ENCODE data around the gene AKAP6. TPM values are rescaled to one million over a fixed set of nuclear protein-coding genes. Genes with fewer than 3 reads are reported as not detected.

Gene AKAP6
- total and polyA plus RNA-seq, 9 donors, result 25.4 to 87.1 (median 59.6) TPM

DNA sequence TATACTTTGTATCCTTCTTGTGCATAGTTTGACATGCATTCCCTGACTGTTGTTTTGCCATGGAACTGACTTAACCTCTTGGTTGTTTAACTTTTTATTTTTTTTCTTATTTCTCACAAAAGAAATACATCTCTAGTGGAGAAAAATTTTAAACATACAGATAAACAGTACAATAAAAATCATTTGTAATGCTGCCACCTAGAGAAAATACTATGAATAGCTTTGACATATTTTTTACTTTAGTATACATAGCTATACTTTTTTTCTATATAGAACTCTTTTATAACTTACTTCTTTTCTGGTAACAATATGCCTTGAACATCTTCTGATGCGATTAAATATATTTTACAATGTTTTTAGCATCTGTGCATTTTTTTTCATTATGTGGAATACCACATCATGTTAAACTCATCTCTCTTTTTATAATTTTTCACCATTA, 184.5 kb downstream of the AKAP6 start:
- no peaks in the 10 kb centered on the region for H3K9me3 ChIP-seq (replicated peaks; ENCODE audit: control insufficient read depth, low read depth, low read length)
- no peaks in the 10 kb centered on the region for H3K36me3 ChIP-seq (ENCODE audit: control insufficient read depth, insufficient read depth, low read length)
- peak overlapping the region; percentile 56 for H3K27ac ChIP-seq (ENCODE audit: low read length)
- DNase-seq, result peak; percentile 53
- no peaks in the 10 kb centered on the region for H3K27me3 ChIP-seq (ENCODE audit: control insufficient read depth, insufficient read depth, low read length)
- no CpG with 5 or more reads among the region's 1 CpG for WGBS (ENCODE audit: insufficient coverage)
- H3K4me3 ChIP-seq (ENCODE audit: low read length), result no peak overlapping the region
- H3K4me1 ChIP-seq (ENCODE audit: control insufficient read depth, insufficient read depth, low read length), result peaks cover 14% of the 10 kb centered on the region

DNA sequence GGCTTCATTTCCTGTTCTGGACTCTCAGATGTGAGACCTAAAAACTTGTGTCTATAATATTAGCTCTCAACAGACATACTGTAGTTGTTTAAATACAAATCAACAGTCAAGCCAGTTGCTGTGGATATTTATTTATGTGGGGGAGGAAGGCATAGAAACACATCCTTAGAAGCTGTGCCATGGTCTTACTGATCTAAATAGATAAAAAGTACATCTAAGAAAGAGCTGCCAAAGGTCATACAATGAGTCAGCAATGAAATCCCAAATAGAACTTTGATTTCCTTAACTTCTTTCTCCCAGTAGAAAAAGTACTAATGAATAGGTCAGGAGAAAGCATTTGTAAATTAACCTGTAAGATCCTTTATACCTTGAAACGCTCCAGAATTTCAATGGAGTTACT, 185.1 kb downstream of the AKAP6 start:
- H3K27ac ChIP-seq (ENCODE audit: low read length), result no peak overlapping the region
- no CpG with 5 or more reads among the region's 1 CpG for WGBS (ENCODE audit: insufficient coverage)
- no peaks in the 10 kb centered on the region for H3K36me3 ChIP-seq (ENCODE audit: control insufficient read depth, insufficient read depth, low read length)
- no peak for DNase-seq
- peaks cover 14% of the 10 kb centered on the region for H3K4me1 ChIP-seq (ENCODE audit: control insufficient read depth, insufficient read depth, low read length)
- no peaks in the 10 kb centered on the region for H3K27me3 ChIP-seq (ENCODE audit: control insufficient read depth, insufficient read depth, low read length)
- H3K9me3 ChIP-seq (replicated peaks; ENCODE audit: control insufficient read depth, low read depth, low read length), result no peaks in the 10 kb centered on the region
- H3K4me3 ChIP-seq (ENCODE audit: low read length), result no peak overlapping the region

DNA sequence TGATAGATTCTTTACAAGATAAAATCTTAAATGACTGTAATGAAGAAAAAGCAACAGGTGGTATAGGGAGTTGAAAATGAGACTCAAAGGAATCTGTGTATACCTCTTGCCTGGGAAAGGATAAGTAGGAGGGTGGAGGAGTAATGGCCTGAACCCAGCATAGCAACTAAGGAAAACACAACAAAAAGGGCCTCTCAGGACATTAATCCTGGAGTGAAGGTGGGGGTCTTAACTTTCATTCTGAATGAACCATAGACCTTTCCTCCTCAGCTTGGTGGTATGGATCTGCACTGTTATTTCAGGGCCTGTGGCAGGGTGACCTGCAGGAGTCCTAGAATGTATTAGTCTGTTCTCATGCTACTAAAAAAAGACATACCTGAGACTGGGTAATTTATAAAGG, 185.6 kb downstream of the AKAP6 start:
- Histone ChIP-seq H3K36me3 (ENCODE audit: control insufficient read depth, insufficient read depth, low read length) (no peaks in the 10 kb centered on the region), H3K4me3 (ENCODE audit: low read length) (no peak overlapping the region), H3K4me1 (ENCODE audit: control insufficient read depth, insufficient read depth, low read length) (peaks cover 12% of the 10 kb centered on the region), H3K27ac (ENCODE audit: low read length) (no peak overlapping the region), H3K27me3 (ENCODE audit: control insufficient read depth, insufficient read depth, low read length) (no peaks in the 10 kb centered on the region), H3K9me3 (replicated peaks; ENCODE audit: control insufficient read depth, low read depth, low read length) (no peaks in the 10 kb centered on the region)
- no peak for DNase-seq

DNA sequence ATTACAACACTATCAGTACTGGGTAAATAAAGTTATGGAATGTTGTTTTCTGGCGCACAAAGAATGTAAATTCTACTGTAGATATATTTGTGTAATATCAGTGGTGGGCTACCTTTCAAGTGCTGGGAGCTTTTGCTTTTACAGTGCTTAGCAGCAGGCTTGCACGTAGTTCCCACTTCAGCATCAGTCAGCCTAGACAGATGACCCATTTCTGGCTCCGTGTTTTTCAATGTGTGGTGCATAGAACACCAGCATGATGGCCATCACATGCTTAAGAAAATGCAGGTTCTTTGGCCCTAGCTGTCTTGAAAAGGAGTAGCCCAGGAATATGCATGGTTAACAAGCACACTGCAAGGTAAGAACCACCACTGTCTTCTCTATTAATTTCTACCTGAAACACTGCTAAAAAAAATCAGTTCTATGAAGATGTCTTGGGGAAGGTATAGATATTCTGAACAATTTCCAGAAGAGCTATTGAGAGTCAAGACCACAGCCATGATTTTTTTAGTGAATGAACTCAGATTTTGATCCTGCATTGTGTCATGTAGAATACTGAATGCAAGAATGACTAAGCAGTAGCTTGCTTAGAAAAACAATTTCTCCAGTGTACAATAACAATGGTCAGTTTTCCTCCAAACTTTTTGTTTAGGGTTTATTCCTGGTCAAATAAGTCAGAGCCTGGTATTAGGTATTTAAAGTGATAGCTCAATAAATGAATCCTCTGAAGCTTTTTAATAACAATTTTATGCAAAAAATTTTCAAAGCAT, 195.7 kb downstream of the AKAP6 start:
- no peak for DNase-seq
- no peaks in the 10 kb centered on the region for H3K36me3 ChIP-seq (ENCODE audit: control insufficient read depth, insufficient read depth, low read length)
- 70% methylated on average over 3 of the region's 3 CpGs for WGBS (ENCODE audit: insufficient coverage)
- H3K27ac ChIP-seq (ENCODE audit: low read length), result no peak overlapping the region
- H3K4me1 ChIP-seq (ENCODE audit: control insufficient read depth, insufficient read depth, low read length), result no peaks in the 10 kb centered on the region
- H3K9me3 ChIP-seq (replicated peaks; ENCODE audit: control insufficient read depth, low read depth, low read length), result no peaks in the 10 kb centered on the region
- no peak overlapping the region for H3K4me3 ChIP-seq (ENCODE audit: low read length)
- H3K27me3 ChIP-seq (ENCODE audit: control insufficient read depth, insufficient read depth, low read length), result no peaks in the 10 kb centered on the region

DNA sequence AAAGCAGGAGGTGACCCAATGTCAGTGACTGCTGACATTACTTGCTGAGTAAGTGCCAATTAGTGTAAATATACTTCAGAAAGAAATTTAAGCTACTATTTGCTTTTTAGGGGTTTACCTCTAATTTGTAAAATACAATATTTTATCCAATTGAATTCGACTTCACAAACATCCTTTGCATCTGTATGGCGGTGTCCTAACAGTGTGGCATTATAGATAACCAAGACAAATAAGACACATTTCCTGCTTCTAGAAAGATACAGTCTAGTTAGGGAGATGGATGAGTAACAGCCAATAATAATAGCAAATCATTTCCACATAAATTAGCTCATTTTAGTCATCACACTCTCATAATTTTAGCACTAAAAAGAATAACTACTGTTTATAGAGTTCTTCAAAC, 196.5 kb downstream of the AKAP6 start:
- no peaks in the 10 kb centered on the region for H3K27me3 ChIP-seq (ENCODE audit: control insufficient read depth, insufficient read depth, low read length)
- DNase-seq, result no peak
- WGBS (ENCODE audit: insufficient coverage), result no CpG with 5 or more reads among the region's 2 CpGs
- no peaks in the 10 kb centered on the region for H3K9me3 ChIP-seq (replicated peaks; ENCODE audit: control insufficient read depth, low read depth, low read length)
- H3K4me3 ChIP-seq (ENCODE audit: low read length), result no peak overlapping the region
- no peaks in the 10 kb centered on the region for H3K36me3 ChIP-seq (ENCODE audit: control insufficient read depth, insufficient read depth, low read length)
- H3K4me1 ChIP-seq (ENCODE audit: control insufficient read depth, insufficient read depth, low read length), result no peaks in the 10 kb centered on the region
- H3K27ac ChIP-seq (ENCODE audit: low read length), result no peak overlapping the region

DNA sequence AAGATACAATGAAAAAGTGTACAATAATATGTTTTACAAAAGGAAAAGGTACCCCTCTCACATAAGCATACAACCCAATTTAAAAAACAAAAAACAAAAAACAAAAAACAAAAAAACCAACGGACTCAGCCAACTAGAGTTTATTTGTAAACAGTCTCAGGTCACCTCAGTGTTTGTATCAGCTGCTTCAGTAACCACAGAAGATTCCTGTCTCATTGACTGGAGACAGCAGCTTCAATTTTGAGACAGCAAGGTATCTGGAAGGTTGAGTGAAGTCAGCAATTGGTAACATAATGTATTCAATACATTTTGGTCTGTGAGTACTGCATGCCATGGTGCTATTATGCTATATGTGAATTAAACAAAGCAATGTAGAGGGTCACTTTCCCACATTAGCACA, 201.7 kb downstream of the AKAP6 start:
- Histone ChIP-seq H3K27ac (ENCODE audit: low read length) (no peak overlapping the region), H3K9me3 (replicated peaks; ENCODE audit: control insufficient read depth, low read depth, low read length) (no peaks in the 10 kb centered on the region), H3K4me1 (ENCODE audit: control insufficient read depth, insufficient read depth, low read length) (no peaks in the 10 kb centered on the region), H3K4me3 (ENCODE audit: low read length) (no peak overlapping the region), H3K36me3 (ENCODE audit: control insufficient read depth, insufficient read depth, low read length) (peaks cover 4% of the 10 kb centered on the region), H3K27me3 (ENCODE audit: control insufficient read depth, insufficient read depth, low read length) (no peaks in the 10 kb centered on the region)
- no CpG with 5 or more reads among the region's 1 CpG for WGBS (ENCODE audit: insufficient coverage)
- DNase-seq, result no peak

DNA sequence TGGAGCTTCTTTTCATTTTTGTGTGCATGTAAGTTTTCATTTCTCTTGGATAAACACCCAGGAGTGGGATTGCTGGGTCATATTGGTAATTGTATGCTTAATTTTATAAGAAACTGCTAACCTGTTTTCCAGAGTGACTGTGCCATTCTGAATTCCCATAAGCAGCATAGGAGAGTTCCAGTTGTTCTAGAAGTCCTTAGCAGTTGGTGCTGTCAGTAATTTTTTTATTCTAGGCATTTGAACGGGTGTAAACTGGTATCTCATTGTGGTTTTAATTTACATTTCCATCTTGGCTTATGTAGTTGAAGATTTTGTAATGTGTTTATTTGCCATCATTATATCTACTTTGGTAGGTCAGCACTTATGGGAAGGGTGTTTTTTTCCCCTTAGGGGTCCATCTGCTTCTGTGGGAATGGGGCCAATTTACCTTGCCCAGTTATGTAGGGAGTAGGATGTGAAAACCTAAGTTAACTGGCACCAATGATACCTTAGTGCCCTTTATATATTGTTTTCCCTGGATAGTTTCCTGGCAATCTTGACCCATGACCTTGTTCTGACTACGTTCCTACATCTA, 202.9 kb downstream of the AKAP6 start:
- Histone ChIP-seq H3K27ac (ENCODE audit: low read length) (no peak overlapping the region), H3K36me3 (ENCODE audit: control insufficient read depth, insufficient read depth, low read length) (peaks cover 9% of the 10 kb centered on the region), H3K9me3 (replicated peaks; ENCODE audit: control insufficient read depth, low read depth, low read length) (no peaks in the 10 kb centered on the region), H3K27me3 (ENCODE audit: control insufficient read depth, insufficient read depth, low read length) (no peaks in the 10 kb centered on the region), H3K4me1 (ENCODE audit: control insufficient read depth, insufficient read depth, low read length) (no peaks in the 10 kb centered on the region), H3K4me3 (ENCODE audit: low read length) (no peak overlapping the region)
- no CpG with 5 or more reads among the region's 2 CpGs for WGBS (ENCODE audit: insufficient coverage)
- peak; percentile 47 for DNase-seq

DNA sequence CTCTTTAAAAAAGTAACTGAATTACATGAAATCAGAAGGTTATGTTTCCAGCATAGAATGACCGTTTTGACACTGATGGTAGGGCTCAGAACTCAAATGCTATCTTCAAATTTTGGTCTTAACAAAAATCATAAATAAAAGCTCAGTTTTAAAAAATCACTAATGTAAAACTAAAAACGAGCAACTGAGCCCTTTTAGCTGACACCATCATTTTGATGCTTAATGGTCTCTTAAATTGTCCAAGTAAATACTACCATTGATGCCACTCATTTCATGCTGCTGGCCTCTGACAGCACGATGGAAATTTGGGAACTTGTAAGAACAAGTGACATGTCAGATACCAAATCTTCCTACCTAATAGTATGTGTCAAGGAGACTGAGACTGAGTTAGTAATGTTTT, 205.0 kb downstream of the AKAP6 start:
- H3K27ac ChIP-seq (ENCODE audit: low read length), result no peak overlapping the region
- WGBS (ENCODE audit: insufficient coverage), result 75% methylated on average over 1 of the region's 3 CpGs
- no peaks in the 10 kb centered on the region for H3K9me3 ChIP-seq (replicated peaks; ENCODE audit: control insufficient read depth, low read depth, low read length)
- no peak for DNase-seq
- H3K4me3 ChIP-seq (ENCODE audit: low read length), result no peak overlapping the region
- H3K27me3 ChIP-seq (ENCODE audit: control insufficient read depth, insufficient read depth, low read length), result no peaks in the 10 kb centered on the region
- peaks cover 11% of the 10 kb centered on the region for H3K36me3 ChIP-seq (ENCODE audit: control insufficient read depth, insufficient read depth, low read length)
- H3K4me1 ChIP-seq (ENCODE audit: control insufficient read depth, insufficient read depth, low read length), result no peaks in the 10 kb centered on the region

DNA sequence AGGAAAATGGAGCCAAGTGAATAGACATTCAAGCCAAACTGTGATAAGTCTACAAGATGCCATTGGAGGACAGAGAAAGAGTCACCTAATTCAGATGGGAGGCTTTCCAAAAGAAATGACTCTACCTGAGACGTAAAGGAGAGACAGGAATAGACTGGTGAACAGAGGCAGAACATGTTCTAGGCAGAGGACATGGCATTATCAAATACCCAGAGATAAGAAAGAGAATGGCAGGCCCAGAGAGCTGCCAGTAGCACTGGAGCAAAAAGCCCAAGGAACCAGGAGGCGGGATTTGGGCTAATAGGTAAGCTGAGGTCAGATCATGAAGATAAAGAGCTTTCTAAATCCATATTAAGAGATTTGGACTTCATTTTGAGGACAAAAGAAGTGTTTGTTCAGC, 207.1 kb downstream of the AKAP6 start:
- Histone ChIP-seq H3K9me3 (replicated peaks; ENCODE audit: control insufficient read depth, low read depth, low read length) (no peaks in the 10 kb centered on the region), H3K27ac (ENCODE audit: low read length) (no peak overlapping the region), H3K36me3 (ENCODE audit: control insufficient read depth, insufficient read depth, low read length) (peaks cover 11% of the 10 kb centered on the region), H3K27me3 (ENCODE audit: control insufficient read depth, insufficient read depth, low read length) (no peaks in the 10 kb centered on the region), H3K4me1 (ENCODE audit: control insufficient read depth, insufficient read depth, low read length) (no peaks in the 10 kb centered on the region), H3K4me3 (ENCODE audit: low read length) (no peak overlapping the region)
- no peak for DNase-seq
- WGBS (ENCODE audit: insufficient coverage), result 100% methylated on average over 1 of the region's 2 CpGs

DNA sequence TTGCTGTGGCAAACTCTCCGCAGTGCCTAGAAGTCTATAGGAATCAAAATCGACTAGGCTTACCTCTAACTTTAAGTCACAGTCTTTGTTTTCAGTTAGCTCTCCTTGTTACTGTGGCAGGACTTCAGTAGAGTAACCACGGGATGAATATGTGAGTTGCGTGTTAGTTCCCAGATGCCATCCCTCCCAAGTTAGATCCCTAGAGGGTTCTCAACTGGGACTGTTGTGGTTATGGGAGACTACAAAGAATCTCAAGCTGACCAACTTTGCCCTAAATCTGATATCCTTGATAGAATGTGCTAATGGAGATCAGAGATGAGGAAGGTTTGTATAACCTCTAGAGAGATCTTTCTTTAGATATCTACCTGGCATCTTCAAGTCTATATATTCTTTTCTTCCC, 208.1 kb downstream of the AKAP6 start:
- Histone ChIP-seq H3K27me3 (ENCODE audit: control insufficient read depth, insufficient read depth, low read length) (no peaks in the 10 kb centered on the region), H3K4me1 (ENCODE audit: control insufficient read depth, insufficient read depth, low read length) (no peaks in the 10 kb centered on the region), H3K36me3 (ENCODE audit: control insufficient read depth, insufficient read depth, low read length) (peaks cover 11% of the 10 kb centered on the region), H3K4me3 (ENCODE audit: low read length) (no peak overlapping the region), H3K27ac (ENCODE audit: low read length) (no peak overlapping the region), H3K9me3 (replicated peaks; ENCODE audit: control insufficient read depth, low read depth, low read length) (no peaks in the 10 kb centered on the region)
- WGBS (ENCODE audit: insufficient coverage), result no CpG with 5 or more reads among the region's 4 CpGs
- no peak for DNase-seq

All from muscle of leg (tissue), 11 donors.